ENCODE results near the gene RETNLB.

RETNLB gene

GRCh38 chr3:108742929-108743328 is 14.3 kb downstream of the RETNLB start:
- TF ChIP-seq NFRKB (IDR thresholded peaks at IDR 0.05) = no peak
- TF ChIP-seq FOXK2 (IDR thresholded peaks at IDR 0.05) = no peak
- TF ChIP-seq ELF4 (IDR thresholded peaks at IDR 0.05) = no peak
- TF ChIP-seq FOXM1 (IDR thresholded peaks at IDR 0.05; ENCODE audit: borderline replicate concordance) = no peak
- TF ChIP-seq ZNF384 (IDR thresholded peaks at IDR 0.05) = no peak
- no peak for TF ChIP-seq L3MBTL2 (conservative IDR thresholded peaks at IDR 0.05)
- ChIA-PET CTCF (no interaction called here), POLR2A (no interaction called here)
- no peak for DNase-seq (ENCODE audit: extremely low spot score)

DNA sequence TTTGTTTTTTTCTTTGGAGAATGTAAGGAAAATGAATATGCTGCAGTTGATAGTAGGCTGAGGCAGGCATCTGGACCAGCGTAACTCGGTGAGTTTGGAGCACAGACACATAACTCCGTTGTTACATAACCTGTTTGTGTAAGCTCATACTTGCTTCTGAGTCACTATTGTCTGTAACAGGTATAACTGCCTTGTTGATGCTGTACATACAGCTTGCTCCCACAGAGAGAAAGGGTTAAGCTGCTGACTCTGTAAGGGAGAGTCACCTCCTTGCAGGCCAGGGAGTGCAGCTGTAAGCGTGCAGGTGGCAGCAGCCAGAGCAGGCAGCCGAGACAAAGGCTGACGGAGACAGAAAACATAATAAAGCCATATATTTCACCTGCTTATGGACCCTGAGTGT is 20.4 kb downstream of the RETNLB start:
- POLR2A ChIA-PET = no interaction called here
- TF ChIP-seq SUZ12 (IDR thresholded peaks at IDR 0.05) (no peak), TARDBP (IDR thresholded peaks at IDR 0.05) (no peak), ARNT (IDR thresholded peaks at IDR 0.05) (no peak), ZNF384 (IDR thresholded peaks at IDR 0.05) (no peak), CTBP1 (IDR thresholded peaks at IDR 0.05; ENCODE audit: borderline replicate concordance) (no peak), NFRKB (IDR thresholded peaks at IDR 0.05) (no peak), SP1 (IDR thresholded peaks at IDR 0.05) (no peak), ELF4 (IDR thresholded peaks at IDR 0.05) (no peak), FOXM1 (IDR thresholded peaks at IDR 0.05; ENCODE audit: borderline replicate concordance) (no peak), BHLHE40 (IDR thresholded peaks at IDR 0.05; ENCODE audit: borderline replicate concordance) (no peak), LEF1 (IDR thresholded peaks at IDR 0.05; ENCODE audit: borderline replicate concordance) (no peak), FOXA1 (IDR thresholded peaks at IDR 0.05) (no peak), HDGF (IDR thresholded peaks at IDR 0.05; ENCODE audit: borderline replicate concordance) (no peak), FOXK2 (IDR thresholded peaks at IDR 0.05) (no peak), L3MBTL2 (conservative IDR thresholded peaks at IDR 0.05) (no peak)
- TF ChIP-seq, protein P1, sequence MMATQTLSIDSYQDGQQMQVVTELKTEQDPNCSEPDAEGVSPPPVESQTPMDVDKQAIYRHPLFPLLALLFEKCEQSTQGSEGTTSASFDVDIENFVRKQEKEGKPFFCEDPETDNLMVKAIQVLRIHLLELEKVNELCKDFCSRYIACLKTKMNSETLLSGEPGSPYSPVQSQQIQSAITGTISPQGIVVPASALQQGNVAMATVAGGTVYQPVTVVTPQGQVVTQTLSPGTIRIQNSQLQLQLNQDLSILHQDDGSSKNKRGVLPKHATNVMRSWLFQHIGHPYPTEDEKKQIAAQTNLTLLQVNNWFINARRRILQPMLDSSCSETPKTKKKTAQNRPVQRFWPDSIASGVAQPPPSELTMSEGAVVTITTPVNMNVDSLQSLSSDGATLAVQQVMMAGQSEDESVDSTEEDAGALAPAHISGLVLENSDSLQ (IDR thresholded peaks at IDR 0.05) = no peak
- no peak for DNase-seq (ENCODE audit: extremely low spot score)
- CTCF ChIA-PET = interaction anchor here (0.6 kb wide), 1 partner anchor 57 kb away, joined by 3 read pairs; no protein-coding TSS in a partner anchor

DNA sequence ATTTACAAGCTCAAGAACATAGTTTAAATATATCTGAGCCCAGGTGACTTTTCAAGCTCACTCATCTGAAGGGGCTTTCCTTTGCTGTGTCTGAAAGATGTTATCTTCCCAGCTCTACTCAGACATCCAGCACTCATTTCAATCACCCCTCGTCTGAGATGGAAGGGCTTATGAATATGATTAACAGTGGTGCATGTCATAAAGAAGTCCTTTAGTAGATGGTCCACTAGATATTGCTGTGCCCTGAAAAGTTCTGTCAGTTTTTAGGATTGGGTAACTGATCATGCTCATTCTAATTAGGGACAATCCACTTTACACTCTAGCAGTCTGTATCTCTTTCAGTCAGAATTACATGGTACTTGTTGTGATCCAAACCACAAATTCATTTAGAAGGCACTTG is 28.3 kb downstream of the RETNLB start:
- DNase-seq (ENCODE audit: extremely low spot score) = no peak
- POLR2A ChIA-PET = no interaction called here
- TF ChIP-seq LEF1 (IDR thresholded peaks at IDR 0.05; ENCODE audit: borderline replicate concordance) = no peak
- TF ChIP-seq BHLHE40 (IDR thresholded peaks at IDR 0.05; ENCODE audit: borderline replicate concordance) = no peak
- TF ChIP-seq, protein P1 (IDR thresholded peaks at IDR 0.05) = no peak
- TF ChIP-seq HDGF (IDR thresholded peaks at IDR 0.05; ENCODE audit: borderline replicate concordance) = no peak
- no peak for TF ChIP-seq FOXM1 (IDR thresholded peaks at IDR 0.05; ENCODE audit: borderline replicate concordance)
- no peak for TF ChIP-seq SP1 (IDR thresholded peaks at IDR 0.05)
- CTCF ChIA-PET = no interaction called here

DNA sequence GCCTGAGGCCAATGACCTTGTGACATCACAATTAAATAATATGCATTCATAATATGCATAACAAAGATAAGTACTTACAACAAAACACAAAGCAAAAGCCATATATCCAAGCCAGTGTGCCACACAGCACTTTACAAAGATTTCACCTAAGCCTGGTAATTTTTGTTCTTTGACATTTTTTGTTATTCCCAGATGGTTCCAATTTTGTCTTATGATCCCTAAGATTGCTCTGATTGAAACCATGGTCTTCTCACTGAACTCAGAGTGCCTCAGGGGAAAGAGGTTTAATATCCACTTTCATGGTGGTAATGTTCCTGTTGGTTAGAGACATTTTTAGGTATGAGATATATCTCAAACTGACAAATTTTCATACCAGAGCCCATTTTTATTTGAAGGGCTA is 29.1 kb downstream of the RETNLB start:
- no peak for TF ChIP-seq HDGF (IDR thresholded peaks at IDR 0.05; ENCODE audit: borderline replicate concordance)
- ChIA-PET POLR2A (no interaction called here), CTCF (no interaction called here)
- DNase-seq (ENCODE audit: extremely low spot score) = no peak

- TF ChIP-seq FOXK2 (IDR thresholded peaks at IDR 0.05) (no peak), L3MBTL2 (conservative IDR thresholded peaks at IDR 0.05) (no peak), SP1 (IDR thresholded peaks at IDR 0.05) (no peak), ZNF384 (IDR thresholded peaks at IDR 0.05) (no peak), HDGF (IDR thresholded peaks at IDR 0.05; ENCODE audit: borderline replicate concordance) (no peak), SUZ12 (IDR thresholded peaks at IDR 0.05) (no peak), FOXM1 (IDR thresholded peaks at IDR 0.05; ENCODE audit: borderline replicate concordance) (no peak), LEF1 (IDR thresholded peaks at IDR 0.05; ENCODE audit: borderline replicate concordance) (no peak), ELF4 (IDR thresholded peaks at IDR 0.05) (no peak), ARNT (IDR thresholded peaks at IDR 0.05) (no peak), CTBP1 (IDR thresholded peaks at IDR 0.05; ENCODE audit: borderline replicate concordance) (no peak), TARDBP (IDR thresholded peaks at IDR 0.05) (no peak), NFRKB (IDR thresholded peaks at IDR 0.05) (no peak), FOXA1 (IDR thresholded peaks at IDR 0.05) (no peak), BHLHE40 (IDR thresholded peaks at IDR 0.05; ENCODE audit: borderline replicate concordance) (no peak)
- TF ChIP-seq, protein P1 (IDR thresholded peaks at IDR 0.05) = no peak
- CTCF ChIA-PET = no interaction called here
- POLR2A ChIA-PET = no interaction called here
- DNase-seq (ENCODE audit: extremely low spot score) = no peak
Measured at GRCh38 chr3:108724101-108724500, 33.1 kb downstream of the RETNLB start.

GRCh38 chr3:108722724-108723123 is 34.5 kb downstream of the RETNLB start:
- ChIA-PET CTCF (no interaction called here), POLR2A (no interaction called here)
- no peak for DNase-seq (ENCODE audit: extremely low spot score)
- no peak for TF ChIP-seq FOXM1 (IDR thresholded peaks at IDR 0.05; ENCODE audit: borderline replicate concordance)
- TF ChIP-seq SP1 (IDR thresholded peaks at IDR 0.05) = no peak
- no peak for TF ChIP-seq BHLHE40 (IDR thresholded peaks at IDR 0.05; ENCODE audit: borderline replicate concordance)
- TF ChIP-seq ELF4 (IDR thresholded peaks at IDR 0.05) = no peak
- no peak for TF ChIP-seq LEF1 (IDR thresholded peaks at IDR 0.05; ENCODE audit: borderline replicate concordance)
- TF ChIP-seq, protein P1 (IDR thresholded peaks at IDR 0.05) = no peak
- no peak for TF ChIP-seq L3MBTL2 (conservative IDR thresholded peaks at IDR 0.05)
- TF ChIP-seq FOXA1 (IDR thresholded peaks at IDR 0.05) = no peak
- TF ChIP-seq TARDBP (IDR thresholded peaks at IDR 0.05) = no peak
- no peak for TF ChIP-seq ARNT (IDR thresholded peaks at IDR 0.05)
